SK-N-MC (cell line): ENCODE results near the gene SLC4A2.

Source experiments
- EZH2 ChIP-seq: fragments of 200-600 bp; sonication (generic); IDR thresholded peaks from one replicate; pipeline ENCODE4 v1.6.1; 2017; ENCODE audit warnings: antibody characterized with exemption
- FOXP2 ChIP-seq: optimal IDR thresholded peaks from 2 replicates; pipeline ENCODE3; 2011; ENCODE audit warnings: mild to moderate bottlenecking, moderate library complexity; ENCODE audit not compliant: insufficient read depth; ENCODE audit errors: extremely low read length, control extremely low read depth
- POLR2AphosphoS5 ChIP-seq: IDR thresholded peaks from 2 replicates; pipeline ENCODE4 v1.6.1; 2012; ENCODE audit warnings: mild to moderate bottlenecking, low read depth, low read length, borderline replicate concordance

- no peak for TF ChIP-seq EZH2
- no peak for TF ChIP-seq POLR2AphosphoS5
- TF ChIP-seq FOXP2 = no peak
Observed at GRCh38 chr7:151122276-151122675, 62.9 kb downstream of the SLC4A2 start.
